HG02938 (cell line): Measurements from ENCODE around the gene PIWIL4.
"Not testable (repeated sequence)": the region's sequence is repeated elsewhere in the genome, so short reads cannot be mapped to it uniquely, and the experiment has no call there.

Experiments used
- ATAC-seq: cut with Tn5 transposase; IDR thresholded peaks from one replicate; pipeline ENCODE4 v1.9.1; 2021; ENCODE audit warnings: mild to moderate bottlenecking, moderate library complexity; ENCODE audit not compliant: unreplicated experiment

The PIWIL4 gene

DNA sequence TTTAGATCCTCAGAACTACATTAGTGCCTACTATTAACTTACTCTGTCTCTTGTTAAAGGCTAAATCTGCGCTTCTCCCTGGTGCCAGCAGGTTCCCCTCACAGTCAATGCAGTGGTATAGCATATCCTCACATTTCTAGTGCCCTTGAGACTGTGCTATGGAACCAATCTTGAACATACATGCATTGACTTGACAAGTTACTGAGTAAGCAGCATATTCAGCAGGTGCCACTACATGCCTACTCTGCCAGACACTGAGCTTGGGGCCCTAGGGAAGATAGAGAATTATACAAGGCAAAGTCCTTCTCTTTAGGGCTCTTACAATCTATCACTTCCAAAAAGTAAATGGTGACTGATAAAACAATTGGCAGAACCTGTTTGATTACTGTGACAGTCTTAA lies 20.3 kb upstream of the PIWIL4 start:
- no peak for ATAC-seq

GRCh38 chr11:94549146-94549545 lies 18.0 kb upstream of the PIWIL4 start:
- no peak for ATAC-seq

GRCh38 chr11:94550513-94550912 lies 16.7 kb upstream of the PIWIL4 start:
- no peak for ATAC-seq

- no peak for ATAC-seq
Observed at GRCh38 chr11:94553938-94554337, 13.2 kb upstream of the PIWIL4 start.

- ATAC-seq = not testable (repeated sequence)
Observed at GRCh38 chr11:94555752-94556329, 11.3 kb upstream of the PIWIL4 start.

- no peak for ATAC-seq
Observed at GRCh38 chr11:94557421-94557820, 9.7 kb upstream of the PIWIL4 start.

DNA sequence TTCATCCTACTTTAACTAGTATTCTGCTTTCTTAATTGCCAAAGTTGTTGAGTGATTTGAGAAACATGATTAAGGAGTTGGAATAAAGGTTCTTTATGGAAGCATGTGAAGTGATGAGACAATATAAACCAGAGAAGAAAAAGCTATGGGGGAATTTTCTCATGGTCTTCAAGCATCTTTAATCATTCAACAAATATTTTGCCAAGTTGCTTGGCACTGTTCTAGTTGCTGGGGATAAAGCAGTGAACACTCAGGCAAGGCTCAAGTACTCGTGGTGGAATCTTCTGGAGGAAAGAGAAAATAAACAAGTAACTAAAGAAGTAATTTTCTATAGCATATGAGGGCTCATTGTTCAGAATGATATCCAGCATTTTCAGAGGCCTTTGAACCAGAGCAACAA lies 9.2 kb upstream of the PIWIL4 start:
- ATAC-seq = no peak

GRCh38 chr11:94558468-94558867 lies 8.7 kb upstream of the PIWIL4 start:
- no peak for ATAC-seq

DNA sequence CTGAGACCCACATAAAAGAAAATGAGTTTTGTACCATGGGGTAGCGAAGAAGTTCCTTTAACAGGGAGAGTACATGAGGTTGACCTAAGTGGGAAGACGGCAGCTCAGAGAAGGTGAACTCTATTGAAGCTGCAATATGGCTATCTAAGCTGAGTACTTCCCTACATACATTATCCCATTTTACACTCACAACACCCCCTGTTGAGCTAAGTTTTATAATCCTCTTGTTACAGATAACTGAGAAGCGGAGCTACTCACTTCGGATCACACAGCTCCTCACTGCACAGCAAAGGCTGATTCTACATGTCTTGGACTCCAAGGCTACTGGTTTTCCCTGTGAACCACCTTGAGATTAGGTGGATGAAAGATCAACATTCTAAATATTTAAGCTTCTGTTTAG lies 8.2 kb upstream of the PIWIL4 start:
- ATAC-seq = no peak

DNA sequence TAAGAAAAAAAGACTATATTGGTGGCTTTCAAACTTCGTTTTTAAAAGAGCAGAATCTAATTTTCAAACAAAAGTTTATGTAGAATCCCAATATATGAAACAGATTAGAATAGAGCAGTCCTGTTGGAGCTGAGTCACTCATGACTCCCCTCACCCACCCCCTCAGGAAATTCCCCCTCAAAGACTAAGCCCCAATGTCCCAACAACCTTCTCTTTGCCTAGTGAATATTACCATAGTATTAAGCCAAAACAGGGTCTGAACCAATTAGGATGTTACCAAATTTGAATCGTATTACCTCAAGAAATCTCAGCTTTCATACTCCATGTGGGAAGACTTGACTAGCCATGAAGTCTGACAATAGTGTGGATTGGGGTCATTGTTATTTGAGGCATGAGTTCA lies 7.8 kb upstream of the PIWIL4 start:
- ATAC-seq = no peak

- no peak for ATAC-seq
Observed at GRCh38 chr11:94560834-94561233, 6.3 kb upstream of the PIWIL4 start.

GRCh38 chr11:94563176-94563847 lies 3.9 kb upstream of the PIWIL4 start:
- no peak for ATAC-seq

- no peak for ATAC-seq
Observed at GRCh38 chr11:94563848-94564467, 3.2 kb upstream of the PIWIL4 start.

DNA sequence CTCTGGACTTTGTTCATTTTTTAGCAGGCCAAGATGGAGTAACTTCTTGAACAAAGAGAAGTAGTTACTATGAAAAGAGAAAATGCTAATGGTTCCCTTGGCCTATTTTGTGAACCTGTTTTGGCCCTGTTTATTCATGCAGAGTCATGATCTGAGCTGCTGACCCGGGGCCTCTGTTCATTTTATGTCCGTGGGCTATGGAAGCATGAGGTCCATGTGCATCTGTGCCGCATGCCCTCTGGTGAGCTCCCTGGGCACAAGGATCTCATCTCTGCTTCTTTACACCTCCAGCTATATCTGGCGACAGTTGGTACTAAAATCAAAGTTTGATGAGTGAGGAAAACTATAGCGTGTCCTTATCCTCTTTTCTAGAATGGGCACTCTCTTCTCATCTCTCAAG lies 1.0 kb downstream of the PIWIL4 start:
- ATAC-seq = no peak

DNA sequence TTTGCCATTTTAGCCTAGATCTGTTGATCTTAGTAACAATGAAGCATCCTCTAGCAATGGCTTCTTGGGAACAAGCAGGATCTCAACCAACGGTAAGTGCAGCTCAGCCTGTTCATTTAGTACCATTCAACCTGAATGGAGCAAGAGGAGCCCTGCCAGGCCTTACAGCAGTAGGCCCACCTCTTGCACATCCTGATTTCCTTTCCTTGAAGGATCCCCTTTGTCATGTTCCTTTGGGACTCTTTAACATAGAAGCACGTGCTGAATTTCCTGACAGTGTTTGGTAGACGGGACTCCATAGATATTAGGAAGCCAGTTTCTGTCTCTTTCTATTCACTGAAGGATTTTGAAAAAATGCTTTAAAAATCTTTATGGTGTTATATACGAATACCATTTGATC lies 1.5 kb downstream of the PIWIL4 start:
- no peak for ATAC-seq

DNA sequence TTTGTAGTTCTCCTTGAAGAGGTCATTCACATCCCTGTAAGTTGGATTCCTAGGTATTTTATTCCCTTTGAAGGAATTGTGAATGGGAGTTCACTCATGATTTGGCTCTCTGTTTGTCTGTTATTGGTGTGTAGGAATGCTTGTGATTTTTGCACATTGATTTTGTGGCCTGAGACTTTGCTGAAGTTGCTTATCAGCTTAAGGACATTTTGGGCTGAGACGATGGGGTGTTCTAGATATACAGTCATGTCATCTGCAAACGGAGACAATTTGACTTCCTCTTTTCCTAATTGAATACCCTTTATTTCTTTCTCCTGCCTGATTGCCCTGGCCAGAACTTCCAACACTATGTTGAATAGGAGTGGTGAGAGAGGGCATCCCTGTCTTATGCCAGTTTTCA lies 5.8 kb downstream of the PIWIL4 start:
- not testable (repeated sequence) for ATAC-seq

DNA sequence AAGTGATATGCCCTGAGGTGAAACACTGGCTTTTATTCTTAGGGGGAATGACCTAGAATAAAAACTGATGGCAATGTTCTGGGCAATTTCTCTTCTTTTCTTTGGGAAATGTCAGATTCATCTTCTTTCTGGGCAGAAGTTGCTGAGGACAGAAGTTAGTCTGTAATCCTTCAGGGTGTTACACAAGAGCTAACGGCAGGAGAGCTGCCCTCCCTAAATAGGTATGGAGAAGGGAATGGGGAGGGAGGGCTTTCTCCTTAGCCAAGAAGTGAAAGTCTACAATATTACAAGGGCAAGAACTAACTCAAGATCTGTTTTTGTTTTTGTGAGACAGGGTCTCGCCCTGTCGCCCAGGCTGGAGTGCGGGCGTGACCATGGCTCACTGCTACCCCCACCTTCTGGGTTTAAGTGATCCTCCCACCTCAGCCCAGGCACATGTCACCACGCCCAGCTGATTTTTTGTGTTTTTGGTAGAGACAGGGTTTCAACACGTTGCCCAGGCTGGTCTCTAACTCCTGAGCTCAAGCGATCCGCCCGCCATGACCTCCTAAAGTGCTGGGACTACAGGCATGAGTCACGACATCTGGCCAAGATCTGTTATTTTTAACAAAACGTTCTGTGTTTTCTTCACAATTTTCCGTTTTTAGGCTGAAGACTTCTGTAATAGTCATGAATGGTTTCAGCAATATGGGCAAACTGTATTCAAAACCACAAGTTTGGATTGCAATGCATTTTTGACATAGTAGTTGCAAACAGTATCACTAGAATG lies 7.2 kb downstream of the PIWIL4 start:
- ATAC-seq = no peak

GRCh38 chr11:94576306-94576705 lies 9.1 kb downstream of the PIWIL4 start:
- no peak for ATAC-seq

- no peak for ATAC-seq
Observed at GRCh38 chr11:94577841-94578240, 10.7 kb downstream of the PIWIL4 start.

- peak; percentile 69 for ATAC-seq
Observed at GRCh38 chr11:94581926-94582325, 14.8 kb downstream of the PIWIL4 start.

DNA sequence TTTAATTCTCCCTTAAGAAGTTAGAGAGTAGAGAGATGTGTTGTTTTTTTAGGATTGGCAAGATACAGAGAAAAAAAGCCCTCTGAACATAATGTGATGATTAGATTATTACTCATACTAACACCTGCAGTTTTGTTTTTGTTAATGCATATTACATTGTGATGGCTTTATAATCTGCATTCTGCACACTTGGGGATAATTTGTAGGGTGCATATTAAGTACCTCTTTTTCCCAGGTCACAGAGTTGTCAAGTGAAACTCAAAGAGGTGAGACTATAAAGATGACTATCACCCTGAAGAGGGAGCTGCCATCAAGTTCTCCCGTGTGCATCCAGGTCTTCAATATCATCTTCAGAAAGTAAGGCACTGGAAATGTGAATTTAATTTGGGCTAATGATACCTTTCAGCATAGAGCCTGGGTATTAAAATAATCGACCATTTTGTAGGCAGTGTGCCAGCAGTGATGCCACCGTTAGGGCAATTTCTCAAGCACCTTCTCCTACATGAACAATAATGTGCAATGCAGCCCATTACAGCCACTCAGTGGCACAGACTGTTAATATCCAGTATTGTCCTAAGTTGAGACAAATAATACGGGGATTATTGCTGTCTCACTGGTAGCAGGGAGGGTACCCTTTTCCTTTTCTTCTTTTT lies 16.2 kb downstream of the PIWIL4 start:
- no peak for ATAC-seq
